GM21526 (cell line): ENCODE data around the gene CNTLN.
"Not testable (repeated sequence)": the region's sequence is repeated elsewhere in the genome, so short reads cannot be mapped to it uniquely, and the experiment has no call there.

Experiments
- ATAC-seq: cut with Tn5 transposase; IDR thresholded peaks from one replicate; pipeline ENCODE4 v1.9.1; 2021; ENCODE audit warnings: moderate library complexity; ENCODE audit not compliant: unreplicated experiment, low FRiP score

The CNTLN gene

GRCh38 chr9:17488662-17489061 is 353.8 kb downstream of the CNTLN start:
- ATAC-seq, result no peak

GRCh38 chr9:17490110-17490509 is 355.3 kb downstream of the CNTLN start:
- ATAC-seq, result no peak

- no peak for ATAC-seq
These were observed 356.9 kb downstream of the CNTLN start for GRCh38 chr9:17491780-17492179.

DNA sequence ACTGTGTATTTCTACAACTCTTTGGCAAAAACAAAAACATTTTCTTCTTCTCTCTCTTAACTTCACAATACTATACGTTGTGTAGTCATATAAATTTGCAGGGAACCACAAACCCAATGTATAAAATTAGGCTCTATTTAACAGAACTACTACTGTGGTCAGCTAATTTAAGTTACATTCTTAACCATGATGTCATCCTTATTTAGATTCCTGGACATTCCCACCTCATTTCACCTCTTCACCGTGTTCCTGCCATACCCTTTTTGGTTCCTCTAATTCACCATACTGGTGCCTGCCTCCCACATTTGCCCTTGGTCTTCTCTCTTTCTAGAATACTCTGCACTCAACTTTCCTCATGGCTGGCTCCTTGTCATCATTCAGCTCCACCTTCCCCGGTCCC is 368.4 kb downstream of the CNTLN start:
- ATAC-seq, result no peak

- no peak for ATAC-seq
These were observed 374.3 kb downstream of the CNTLN start for GRCh38 chr9:17509151-17509550.

DNA sequence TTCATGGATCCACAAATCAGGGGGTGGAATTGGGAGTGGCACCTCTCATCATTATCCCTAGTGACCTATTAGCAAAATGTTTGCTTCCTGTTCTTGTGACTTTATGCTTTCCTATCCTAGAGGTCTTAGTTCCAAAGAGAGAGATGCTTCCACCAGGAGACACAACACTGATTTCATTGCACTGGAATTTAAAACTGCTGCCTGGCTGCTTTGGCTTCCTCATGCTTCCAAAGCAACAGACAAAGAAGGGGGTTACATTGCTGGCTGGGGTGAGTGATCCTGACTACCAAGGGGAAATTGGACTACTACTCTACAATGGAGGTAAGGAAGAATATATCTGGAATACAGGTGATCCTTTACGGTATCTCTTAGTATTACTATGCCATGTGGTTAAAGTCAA is 374.9 kb downstream of the CNTLN start:
- no peak for ATAC-seq

DNA sequence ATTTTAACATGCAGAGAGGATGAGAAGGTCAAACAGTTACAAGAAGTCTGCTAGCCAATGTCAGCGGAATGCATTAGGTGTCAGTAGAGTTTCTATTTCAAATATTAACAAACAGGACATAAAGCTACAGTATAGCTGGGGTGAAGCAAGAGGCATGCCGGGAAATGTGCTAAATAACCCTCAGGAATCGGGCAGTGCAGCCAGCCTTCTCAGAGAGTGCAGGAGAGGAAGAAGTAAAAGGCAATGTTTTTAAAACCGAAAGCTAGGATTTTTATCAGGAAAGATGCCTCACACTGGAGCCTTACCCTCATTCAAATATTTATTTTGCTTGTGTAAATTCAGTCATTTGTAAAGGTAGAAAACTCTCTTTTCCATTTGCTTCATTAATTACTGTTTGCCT is 384.9 kb downstream of the CNTLN start:
- no peak for ATAC-seq

GRCh38 chr9:17520268-17521064 is 385.6 kb downstream of the CNTLN start:
- ATAC-seq, result no peak

DNA sequence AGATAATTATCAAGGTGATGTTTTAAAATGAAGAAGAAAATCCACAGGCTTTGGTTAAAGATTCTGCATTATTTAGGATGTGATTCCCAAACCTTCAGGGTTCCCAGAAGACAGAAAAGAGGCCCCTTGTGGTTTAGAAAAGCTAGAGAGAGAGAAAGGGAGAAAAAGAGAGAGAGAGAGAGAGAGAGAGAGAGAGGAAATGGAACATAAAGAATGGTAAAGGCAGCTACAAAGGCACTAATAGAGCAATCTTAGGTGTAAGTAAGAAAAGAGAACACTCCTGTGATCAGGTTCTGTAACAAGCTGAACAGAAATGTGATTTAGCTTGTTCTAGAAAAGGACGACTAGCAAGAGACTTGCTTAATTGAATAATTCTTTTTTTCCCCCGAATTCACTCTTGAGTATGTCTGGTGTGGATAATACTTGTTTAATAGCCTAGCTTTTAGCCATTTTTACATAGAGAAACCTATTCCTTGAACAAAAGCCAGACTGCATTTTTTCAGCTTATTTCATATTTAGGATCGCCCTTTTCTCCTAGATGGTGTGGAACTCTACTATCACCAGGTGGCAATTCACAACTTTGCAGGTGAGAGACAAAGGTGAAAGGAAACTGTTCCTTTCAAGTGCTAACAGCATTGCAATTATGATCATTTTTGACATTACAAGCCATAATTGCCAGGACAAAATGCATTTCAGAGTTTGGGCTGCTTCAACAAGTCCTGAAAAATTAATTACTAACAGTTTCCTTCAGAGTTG is 386.4 kb downstream of the CNTLN start:
- no peak for ATAC-seq

DNA sequence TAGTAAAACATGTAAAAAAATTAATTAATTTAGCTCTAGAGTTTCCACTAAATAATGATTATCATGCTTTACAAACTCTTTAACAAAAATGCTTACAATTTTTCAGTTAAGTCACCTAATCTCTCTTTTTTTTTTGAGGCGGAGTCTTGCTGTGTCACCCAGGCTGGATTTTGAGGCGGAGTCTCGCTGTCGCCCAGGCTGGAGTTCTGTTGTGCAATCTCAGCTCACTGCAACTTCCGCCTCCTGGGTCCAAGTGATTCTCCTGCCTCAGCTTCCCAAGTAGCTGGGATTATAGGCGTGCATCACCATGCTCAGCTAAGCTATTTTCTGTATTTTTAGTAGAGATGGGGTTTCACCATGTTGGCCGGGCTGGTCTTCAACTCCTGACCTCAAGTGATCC is 391.9 kb downstream of the CNTLN start:
- not testable (repeated sequence) for ATAC-seq

DNA sequence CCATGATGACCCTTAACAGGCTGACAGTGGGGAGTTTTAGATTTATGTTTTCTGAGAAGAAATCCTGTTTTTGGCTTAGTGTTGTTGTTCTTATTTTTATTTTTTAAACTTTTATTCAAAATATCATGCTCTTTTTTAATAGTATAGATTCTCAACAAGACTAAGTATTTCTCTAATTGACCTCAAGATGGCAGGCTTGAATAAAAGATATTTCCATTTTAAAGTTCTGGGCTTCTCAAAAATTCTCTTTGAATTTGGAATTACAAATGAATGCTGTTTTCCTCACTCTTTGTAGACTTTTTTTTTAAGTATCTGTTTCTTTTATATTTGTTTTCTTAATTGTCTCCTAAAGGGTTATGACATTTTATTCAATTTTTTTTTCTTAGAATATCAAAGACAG is 394.0 kb downstream of the CNTLN start:
- no peak for ATAC-seq

GRCh38 chr9:17531642-17532254 is 396.9 kb downstream of the CNTLN start:
- ATAC-seq, result peak; percentile 85

DNA sequence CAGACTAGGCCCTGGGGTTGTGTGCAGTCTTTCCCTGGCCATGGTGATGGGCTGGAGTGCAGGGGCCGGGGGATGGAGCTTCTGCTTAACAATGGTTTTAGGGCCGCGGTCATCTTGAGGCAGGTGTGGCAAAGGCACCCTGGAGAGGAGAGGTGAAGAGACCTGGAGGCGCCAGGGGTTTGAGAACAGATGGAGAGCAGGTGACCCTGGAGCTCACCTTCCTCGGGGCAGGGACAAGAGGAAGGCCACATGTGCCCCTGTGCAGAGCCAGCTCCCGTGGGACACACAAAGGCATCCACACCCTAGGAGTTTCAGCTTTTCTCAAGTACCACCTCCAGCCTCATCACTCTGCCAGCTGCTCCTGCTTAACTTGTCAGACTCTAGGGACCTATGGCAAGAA is 397.6 kb downstream of the CNTLN start:
- no peak for ATAC-seq

- ATAC-seq, result no peak
These were observed 400.3 kb downstream of the CNTLN start for GRCh38 chr9:17535176-17535575.

GRCh38 chr9:17536027-17536426 is 401.2 kb downstream of the CNTLN start:
- no peak for ATAC-seq

- ATAC-seq, result no peak
These were observed 416.2 kb downstream of the CNTLN start for GRCh38 chr9:17551023-17551422.
